Right hindlimb (tissue), 1 donor: ENCODE results near the gene VPS50.
"Not testable (repeated sequence)": the region's sequence is repeated elsewhere in the genome, so short reads cannot be mapped to it uniquely, and the experiment has no call there.

ENCODE experiments used
- DNase-seq: peaks from one replicate; pipeline ENCODE4 v3.0.0-alpha.2; 2018

VPS50 gene

DNA sequence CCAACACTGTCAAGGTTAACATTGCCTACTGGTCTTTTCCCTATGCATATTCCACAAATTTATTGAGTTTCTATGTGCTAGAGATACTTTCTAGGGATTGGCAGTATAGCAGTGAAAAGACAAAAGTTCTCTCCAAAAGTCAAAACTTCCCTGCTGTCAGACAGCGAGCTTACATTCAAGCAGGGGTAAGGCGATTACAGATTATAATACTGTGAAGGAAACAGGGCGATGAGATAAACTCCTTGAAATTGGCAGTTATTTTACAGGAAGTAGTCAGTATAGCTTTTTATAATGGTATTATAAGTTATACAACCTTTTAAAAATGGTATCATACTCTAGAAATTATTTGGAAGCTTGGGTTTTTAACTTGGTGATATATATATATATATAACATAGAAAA lies 9.9 kb downstream of the VPS50 start:
- no peak for DNase-seq

- DNase-seq: no peak
Measured at GRCh38 chr7:93245525-93246432, 13.6 kb downstream of the VPS50 start.

DNA sequence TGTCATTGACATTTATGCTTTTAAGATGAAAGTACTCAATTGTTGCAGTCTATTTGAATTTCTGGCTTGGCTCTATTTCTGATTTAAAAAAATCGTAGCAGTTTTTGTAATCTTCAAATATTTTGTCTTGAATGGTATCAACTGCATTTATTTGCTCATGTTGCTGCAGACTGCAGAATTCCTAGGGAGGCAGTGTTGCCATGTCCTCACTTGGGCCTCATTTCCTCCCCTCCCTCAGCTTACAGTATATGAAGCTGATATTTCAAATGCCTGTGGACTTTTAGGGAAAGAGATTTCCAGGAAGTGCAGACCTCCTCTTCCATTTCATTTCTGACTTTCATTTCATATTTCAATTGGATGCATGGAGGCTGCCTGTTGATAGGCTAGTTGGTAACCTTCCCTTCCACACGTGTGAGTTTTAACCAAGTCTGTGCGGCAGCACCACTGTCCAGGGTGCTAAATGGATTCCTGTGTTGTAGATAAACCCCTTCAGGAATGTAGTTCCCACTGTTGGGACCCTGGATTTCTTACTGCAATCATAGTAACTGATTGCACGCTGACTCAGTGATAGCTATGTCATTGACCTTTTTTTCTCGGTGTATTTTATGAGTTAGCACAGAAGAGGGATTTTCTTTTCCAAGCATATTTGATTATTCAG lies 17.5 kb downstream of the VPS50 start:
- peak; percentile 19 for DNase-seq

DNA sequence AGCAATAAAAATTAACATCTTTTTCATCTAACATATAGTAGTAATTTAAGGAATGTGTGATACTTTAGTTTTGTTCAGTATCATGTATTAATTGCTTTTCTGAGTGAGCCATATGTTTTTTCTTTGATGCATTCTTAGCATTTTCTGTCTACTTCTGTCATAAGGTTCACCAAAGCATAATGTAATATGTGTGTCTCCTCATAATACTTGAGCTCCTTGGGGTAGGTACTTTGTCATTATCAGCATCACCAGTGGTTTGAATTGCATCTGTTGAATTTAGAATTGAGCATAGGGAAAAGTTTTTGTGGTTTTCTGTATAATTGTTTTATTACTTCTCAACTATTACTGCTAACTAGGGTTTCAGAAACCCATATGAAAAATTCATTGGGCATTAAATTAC lies 26.5 kb downstream of the VPS50 start:
- DNase-seq: no peak

GRCh38 chr7:93262535-93262934 lies 30.4 kb downstream of the VPS50 start:
- DNase-seq: no peak

- no peak for DNase-seq
Measured at GRCh38 chr7:93265220-93265619, 33.1 kb downstream of the VPS50 start.

DNA sequence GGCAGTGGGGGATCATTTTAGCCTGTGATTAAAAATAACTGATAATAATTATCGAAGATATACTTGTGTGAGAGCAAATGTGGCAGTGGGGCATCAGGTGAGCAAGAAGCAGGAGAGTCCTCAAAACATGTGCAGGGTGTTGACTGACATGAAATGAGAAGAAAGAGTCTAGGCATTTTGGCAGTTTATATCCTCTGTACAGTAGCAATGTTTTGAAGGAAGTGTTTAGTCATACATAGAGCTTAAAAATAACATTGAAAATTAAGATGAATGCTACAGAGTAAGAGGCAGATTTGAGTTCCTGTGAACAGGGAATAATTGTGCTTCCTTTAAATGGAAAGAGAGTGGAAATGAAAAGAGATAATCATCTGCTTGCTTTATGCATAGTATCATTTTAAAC lies 47.4 kb downstream of the VPS50 start:
- no peak for DNase-seq

GRCh38 chr7:93284908-93285307 lies 52.7 kb downstream of the VPS50 start:
- DNase-seq: no peak

DNA sequence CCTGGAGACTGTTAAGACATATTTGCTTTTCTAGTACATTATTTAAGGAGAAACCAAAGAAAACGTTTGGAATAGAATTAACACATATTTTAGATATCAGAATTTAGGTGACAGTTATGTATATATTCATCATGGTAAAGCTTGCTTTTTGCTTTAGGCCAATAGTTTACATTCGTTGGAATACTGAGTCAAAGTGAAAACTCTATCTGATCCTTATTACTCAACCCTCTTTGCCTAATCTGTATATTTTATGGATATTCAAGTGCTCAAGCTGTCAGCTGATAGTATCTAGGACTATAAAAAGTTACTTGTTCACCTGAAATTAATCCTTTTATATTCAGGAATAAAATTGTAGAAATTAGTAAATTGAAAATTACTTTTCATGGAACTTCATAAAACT lies 61.1 kb downstream of the VPS50 start:
- DNase-seq: no peak

DNA sequence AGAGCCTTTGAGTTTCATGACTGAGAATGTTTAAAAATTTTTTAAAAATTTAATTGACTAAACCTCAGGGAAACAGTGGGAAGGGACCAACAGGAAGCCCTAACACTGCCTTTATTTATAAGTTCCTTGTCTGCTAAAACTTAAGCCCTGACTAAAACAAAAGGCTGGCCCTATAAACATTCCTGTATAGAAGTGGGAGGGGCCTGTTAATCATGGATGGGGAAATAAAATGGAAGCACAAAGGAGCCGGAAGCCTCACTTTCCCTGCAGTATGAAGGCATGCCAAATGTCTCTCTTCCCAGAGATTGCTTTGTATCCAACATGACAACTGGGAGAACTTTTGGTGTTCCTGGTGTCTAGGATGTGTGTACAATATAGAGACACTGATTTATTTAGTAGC lies 66.0 kb downstream of the VPS50 start:
- no peak for DNase-seq

DNA sequence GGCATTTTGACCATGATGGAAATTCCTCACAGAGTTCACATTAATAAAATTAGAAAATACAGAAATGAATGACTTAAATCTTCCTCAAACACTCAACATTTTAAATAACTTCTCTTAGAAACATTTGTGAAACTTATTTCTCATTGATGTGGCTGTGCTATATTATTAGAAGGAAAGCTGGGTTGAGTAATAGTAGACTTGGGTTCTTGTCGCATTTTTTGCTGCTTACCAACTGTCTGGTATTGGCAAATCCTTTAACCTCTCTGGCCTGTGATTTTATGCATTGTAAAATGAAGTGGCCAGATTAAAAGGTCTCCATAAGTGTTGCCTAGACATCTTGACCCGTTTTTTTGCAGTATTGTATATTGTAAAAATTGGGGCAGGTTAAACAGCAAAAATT lies 66.5 kb downstream of the VPS50 start:
- DNase-seq: no peak

GRCh38 chr7:93301736-93302135 lies 69.6 kb downstream of the VPS50 start:
- DNase-seq: no peak

GRCh38 chr7:93307131-93307660 lies 75.0 kb downstream of the VPS50 start:
- DNase-seq: no peak

- DNase-seq: no peak
Measured at GRCh38 chr7:93307943-93308342, 75.8 kb downstream of the VPS50 start.

GRCh38 chr7:93310346-93310745 lies 78.2 kb downstream of the VPS50 start:
- no peak for DNase-seq

- DNase-seq: no peak
Measured at GRCh38 chr7:93314449-93314848, 82.3 kb downstream of the VPS50 start.

DNA sequence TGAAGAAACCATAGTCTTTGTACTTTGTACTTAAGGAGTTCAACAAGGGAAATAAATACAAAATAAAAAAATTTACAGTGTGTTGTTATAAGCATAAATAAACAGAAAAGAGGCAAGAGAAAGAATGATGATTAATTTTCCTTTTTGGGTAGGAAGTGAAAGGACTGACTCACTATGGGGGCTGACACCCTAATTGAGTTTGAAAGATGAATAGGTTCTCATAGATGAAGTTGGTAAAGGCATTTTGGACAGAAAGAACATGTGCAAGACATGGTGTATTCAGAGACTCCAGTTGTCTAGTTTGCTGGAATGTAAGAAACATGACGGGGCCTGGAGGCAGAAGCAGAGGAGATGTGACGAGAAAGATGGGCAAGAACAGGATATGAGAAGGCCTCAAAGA lies 83.7 kb downstream of the VPS50 start:
- DNase-seq: no peak

DNA sequence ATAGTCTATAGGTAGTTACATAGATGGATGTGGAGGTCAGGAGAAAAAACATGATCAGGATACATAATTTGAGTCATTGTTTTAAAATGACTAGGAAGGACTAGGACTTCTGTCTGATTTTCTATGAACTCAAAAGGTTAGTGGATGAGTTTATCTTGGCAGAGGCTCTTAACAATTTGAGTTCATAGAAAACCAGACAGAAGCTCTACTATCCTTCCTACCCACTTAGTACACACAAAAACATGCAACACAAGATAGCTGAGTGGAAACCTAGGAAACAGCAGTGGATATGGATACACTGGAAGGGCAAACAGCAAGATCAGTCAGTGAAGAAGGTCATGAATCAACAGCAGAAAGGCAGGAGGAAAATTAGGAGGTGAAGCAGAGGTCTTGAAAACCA lies 84.6 kb downstream of the VPS50 start:
- no peak for DNase-seq

DNA sequence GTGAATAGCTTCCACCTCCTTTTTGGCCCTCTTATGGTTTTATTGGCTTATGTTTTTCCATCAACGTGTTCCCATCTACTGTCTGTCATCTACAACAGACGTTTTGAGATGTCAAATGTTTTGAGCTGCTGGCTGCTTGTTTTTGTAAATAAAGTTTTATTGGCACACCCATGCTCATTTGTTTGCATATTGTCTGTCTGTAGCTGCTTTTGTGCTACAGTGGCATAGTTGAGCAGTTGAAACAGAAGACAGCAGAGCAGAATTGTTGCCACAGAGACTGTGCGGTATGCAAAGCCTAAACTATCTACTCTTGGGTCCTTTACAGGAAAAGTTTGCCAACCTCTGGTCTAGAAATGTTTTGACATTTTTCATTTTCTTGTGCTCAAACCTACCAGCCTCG lies 88.7 kb downstream of the VPS50 start:
- no peak for DNase-seq

- DNase-seq: not testable (repeated sequence)
Measured at GRCh38 chr7:93326291-93326690, 94.1 kb downstream of the VPS50 start.

DNA sequence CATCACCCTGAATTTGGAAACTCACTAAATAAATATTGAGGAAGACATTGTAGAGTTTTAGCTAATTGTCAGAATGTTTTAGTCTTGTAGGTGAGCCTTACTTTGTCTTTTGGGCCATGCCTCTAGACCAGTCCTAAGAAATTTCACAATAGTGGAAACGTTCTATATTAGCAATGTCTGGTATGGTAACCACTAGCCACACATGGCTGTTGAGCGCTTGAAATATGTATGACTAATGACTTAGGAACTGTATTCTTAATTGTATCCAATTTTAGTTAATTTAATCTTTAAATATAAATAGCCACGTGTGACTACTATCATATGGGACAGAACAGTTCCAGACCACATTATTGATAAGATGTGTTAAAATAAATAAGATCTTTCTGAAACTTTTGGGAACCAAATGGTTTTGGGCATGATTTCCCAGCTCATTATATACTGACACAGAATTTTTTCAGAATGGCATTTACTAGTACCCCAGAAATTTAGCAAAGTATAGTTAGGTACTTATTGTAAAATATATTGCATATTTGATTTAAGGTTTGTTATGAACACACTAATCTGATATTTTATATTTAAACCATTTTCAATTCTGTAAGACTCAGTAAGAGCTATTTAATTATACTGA lies 95.0 kb downstream of the VPS50 start:
- no peak for DNase-seq

GRCh38 chr7:93331706-93332105 lies 99.5 kb downstream of the VPS50 start:
- DNase-seq: no peak

- no peak for DNase-seq
Measured at GRCh38 chr7:93332172-93332571, 100.0 kb downstream of the VPS50 start.

DNA sequence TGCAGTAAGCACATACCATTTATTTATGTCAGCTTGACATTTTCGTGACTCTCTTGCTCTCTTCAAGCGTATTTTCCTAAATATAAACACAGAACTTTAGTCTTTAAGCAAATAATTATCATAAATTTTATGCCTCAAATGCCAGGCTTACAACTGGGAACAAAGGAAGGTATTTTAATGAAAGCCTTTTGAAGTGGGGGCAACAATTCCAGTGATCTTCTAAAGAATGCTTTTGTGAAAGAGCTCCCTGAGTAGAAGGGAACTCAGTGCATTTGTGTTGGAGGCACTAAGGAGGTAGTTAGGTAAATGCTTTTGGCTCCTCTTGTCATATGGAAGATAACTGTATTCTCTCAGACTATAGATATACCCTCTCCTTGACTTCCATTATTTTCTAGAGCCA lies 104.9 kb downstream of the VPS50 start:
- no peak for DNase-seq
